NCI-H187 (cell line): Measurements from ENCODE around the gene PDXDC1.
"Not testable (repeated sequence)": the region's sequence is repeated elsewhere in the genome, so short reads cannot be mapped to it uniquely, and the experiment has no call there.

Experiments
- DNase-seq, 2 experiments: peaks; one replicate each; lab custom pipeline; 2025; lab: John Stamatoyannopoulos, UW

The PDXDC1 gene

GRCh38 chr16:15038689-15039088 is 63.9 kb downstream of the PDXDC1 start:
- DNase-seq, result no peak

GRCh38 chr16:15041271-15042004 is 66.6 kb downstream of the PDXDC1 start:
- no peak for DNase-seq

GRCh38 chr16:15043344-15043743 is 68.5 kb downstream of the PDXDC1 start:
- no peak for DNase-seq

GRCh38 chr16:15044286-15044685 is 69.5 kb downstream of the PDXDC1 start:
- DNase-seq, result no peak

GRCh38 chr16:15045270-15045669 is 70.4 kb downstream of the PDXDC1 start:
- not testable (repeated sequence) for DNase-seq

- no peak for DNase-seq
Measured at GRCh38 chr16:15046692-15047376, 72.0 kb downstream of the PDXDC1 start.

GRCh38 chr16:15049581-15050180 is 74.9 kb downstream of the PDXDC1 start:
- DNase-seq, result no peak

- not testable (repeated sequence) for DNase-seq
Measured at GRCh38 chr16:15050440-15050839, 75.6 kb downstream of the PDXDC1 start.

GRCh38 chr16:15051387-15051951 is 76.6 kb downstream of the PDXDC1 start:
- no peak for DNase-seq

- no peak for DNase-seq
Measured at GRCh38 chr16:15052747-15053476, 78.1 kb downstream of the PDXDC1 start.

GRCh38 chr16:15053904-15054303 is 79.1 kb downstream of the PDXDC1 start:
- DNase-seq, result no peak

- DNase-seq, result no peak
Measured at GRCh38 chr16:15054357-15055140, 79.7 kb downstream of the PDXDC1 start.

- DNase-seq, result no peak
Measured at GRCh38 chr16:15055141-15056053, 80.6 kb downstream of the PDXDC1 start.

GRCh38 chr16:15057681-15058417 is 83.0 kb downstream of the PDXDC1 start:
- no peak for DNase-seq

- no peak for DNase-seq
Measured at GRCh38 chr16:15059324-15059723, 84.5 kb downstream of the PDXDC1 start.

GRCh38 chr16:15062085-15062810 is 87.4 kb downstream of the PDXDC1 start:
- not testable (repeated sequence) for DNase-seq

- DNase-seq, result not testable (repeated sequence)
Measured at GRCh38 chr16:15065961-15066360, 91.1 kb downstream of the PDXDC1 start.

- DNase-seq, result not testable (repeated sequence)
Measured at GRCh38 chr16:15066690-15067089, 91.9 kb downstream of the PDXDC1 start.

GRCh38 chr16:15071013-15071412 is 96.2 kb downstream of the PDXDC1 start:
- DNase-seq, result not testable (repeated sequence)
